IMR-90 (cell line): ENCODE data around the gene MLX. TPM values are rescaled to one million over a fixed set of nuclear protein-coding genes. Genes with fewer than 3 reads are reported as not detected.

ENCODE experiments used
- ATAC-seq: fragments of 200-7000 bp; cut with Tn5 transposase; 2 replicates; pipeline ENCODE4 v1.9.1; 2020; ENCODE audit warnings: low read depth, mild to moderate bottlenecking, moderate library complexity
- BruUV-seq: library from RNA; stranded (reverse); fragments of 400-500 nt; replicated peaks from 2 replicates; lab custom pipeline; 2021; lab: Mats Ljungman, UMichigan
- CTCF ChIA-PET: fragments of 300-600 bp; formaldehyde crosslinking; extraction: SDS; loops from one replicate; lab custom pipeline; 2021; ENCODE audit warnings: antibody characterized with exemption; lab: Yijun Ruan, JAX
- POLR2A ChIA-PET: fragments of 300-600 bp; sonication (Branson Sonifier 250); formaldehyde crosslinking; loops from one replicate; lab custom pipeline; 2022; ENCODE audit warnings: antibody characterized with exemption; ENCODE audit not compliant: unreplicated experiment; lab: Charles Lee
- DNase-seq: peaks from one replicate; pipeline ENCODE4 v3.0.0; 2013
- H2AFZ ChIP-seq: replicated peaks from 2 replicates; pipeline ENCODE3; 2013; ENCODE audit warnings: low read length, mild to moderate bottlenecking; ENCODE audit not compliant: poor library complexity
- H2AK5ac ChIP-seq: 2 replicates; pipeline ENCODE4 v1.6.1; 2013; ENCODE audit warnings: low read depth, low read length, inconsistent platforms
- H2AK9ac ChIP-seq: replicated peaks from 2 replicates; pipeline ENCODE3; 2013; ENCODE audit warnings: mild to moderate bottlenecking, low read depth, low read length, moderate library complexity; ENCODE audit not compliant: poor library complexity
- H2BK120ac ChIP-seq: 2 replicates; pipeline ENCODE4 v1.6.1; 2013; ENCODE audit warnings: low read depth, low read length, inconsistent platforms
- H2BK15ac ChIP-seq: 3 replicates; pipeline ENCODE4 v1.6.1; 2013; ENCODE audit warnings: low read depth, low read length, inconsistent platforms
- H2BK20ac ChIP-seq: 2 replicates; pipeline ENCODE4 v1.6.1; 2013; ENCODE audit warnings: low read depth, mild to moderate bottlenecking, inconsistent platforms, low read length, moderate library complexity
- H2BK5ac ChIP-seq: 2 replicates; pipeline ENCODE4 v1.6.1; 2013; ENCODE audit warnings: mild to moderate bottlenecking, low read depth, low read length, inconsistent platforms; ENCODE audit not compliant: poor library complexity, severe bottlenecking
- H3K14ac ChIP-seq: replicated peaks from 2 replicates; pipeline ENCODE4 v1.6.1; 2013; ENCODE audit warnings: low read depth, low read length, inconsistent platforms
- H3K18ac ChIP-seq: 2 replicates; pipeline ENCODE4 v1.6.1; 2013; ENCODE audit warnings: low read depth, low read length, control low read depth
- H3K23ac ChIP-seq: 2 replicates; pipeline ENCODE4 v1.6.1; 2013; ENCODE audit warnings: low read depth, low read length, inconsistent platforms
- H3K27ac ChIP-seq: 2 replicates; pipeline ENCODE4 v1.5.1; 2013; ENCODE audit warnings: mild to moderate bottlenecking, control low read depth, low read length; ENCODE audit not compliant: insufficient read depth
- H3K27me3 ChIP-seq: 2 replicates; pipeline ENCODE4 v1.6.1; 2013; ENCODE audit warnings: low read length; ENCODE audit not compliant: control insufficient read depth, insufficient read depth
- H3K36me3 ChIP-seq: 2 replicates; pipeline ENCODE4 v1.6.1; 2013; ENCODE audit warnings: low read length, mixed read lengths; ENCODE audit not compliant: control insufficient read depth, insufficient read depth
- H3K4ac ChIP-seq: 2 replicates; pipeline ENCODE4 v1.6.1; 2013; ENCODE audit warnings: low read depth, low read length, inconsistent platforms
- H3K4me1 ChIP-seq: 2 replicates; pipeline ENCODE4 v1.6.1; 2013; ENCODE audit warnings: low read length, mixed read lengths; ENCODE audit not compliant: control insufficient read depth, insufficient read depth
- H3K4me2 ChIP-seq: 2 replicates; pipeline ENCODE4 v1.6.1; 2013; ENCODE audit warnings: low read depth, mild to moderate bottlenecking, control low read depth, low read length, moderate library complexity
- H3K4me3 ChIP-seq: 2 replicates; pipeline ENCODE4 v1.5.1; 2013; ENCODE audit warnings: low read depth, mild to moderate bottlenecking, control low read depth, low read length, moderate library complexity; ENCODE audit not compliant: insufficient read depth
- H3K56ac ChIP-seq: 2 replicates; pipeline ENCODE4 v1.6.1; 2013; ENCODE audit warnings: low read length, inconsistent platforms; ENCODE audit not compliant: insufficient read depth; ENCODE audit errors: extremely low read depth
- H3K79me1 ChIP-seq, 2 experiments: 2 replicates each; pipeline ENCODE4 v1.6.1; 2013; ENCODE audit warnings: low read length in 2 of 2, inconsistent platforms in 1 of 2, low read depth in 1 of 2
- H3K9ac ChIP-seq: 2 replicates; pipeline ENCODE4 v1.6.1; 2013; ENCODE audit warnings: low read depth, low read length, control low read depth
- H3K9me1 ChIP-seq: 2 replicates; pipeline ENCODE4 v1.6.1; 2013; ENCODE audit warnings: low read length, inconsistent platforms; ENCODE audit not compliant: insufficient read depth
- H3K9me3 ChIP-seq: 2 replicates; pipeline ENCODE4 v1.6.1; 2013; ENCODE audit warnings: low read length; ENCODE audit not compliant: control insufficient read depth, insufficient read depth
- H4K20me1 ChIP-seq: 2 replicates; pipeline ENCODE4 v1.6.1; 2013; ENCODE audit warnings: low read length, inconsistent platforms; ENCODE audit not compliant: insufficient read depth
- H4K5ac ChIP-seq: 2 replicates; pipeline ENCODE4 v1.6.1; 2013; ENCODE audit warnings: mild to moderate bottlenecking, low read depth, low read length, control low read depth
- H4K8ac ChIP-seq, 2 experiments: 2 replicates each; pipeline ENCODE4 v1.6.1; 2013; ENCODE audit warnings: low read depth in 2 of 2, low read length in 2 of 2, control low read depth in 1 of 2, inconsistent platforms in 1 of 2
- H4K91ac ChIP-seq: 2 replicates; pipeline ENCODE4 v1.6.1; 2013; ENCODE audit warnings: low read depth, low read length, inconsistent platforms; ENCODE audit not compliant: insufficient read depth
- CEBPB ChIP-seq: IDR thresholded peaks from 2 replicates; pipeline ENCODE4 v1.6.1; 2012; ENCODE audit warnings: low read depth, low read length, improper control_type of control experiment
- CHD1 ChIP-seq: IDR thresholded peaks from 2 replicates; pipeline ENCODE4 v1.6.1; 2012; ENCODE audit warnings: low read depth, low read length, improper control_type of control experiment
- FOS ChIP-seq: fragments of 150-350 bp; IDR thresholded peaks from 2 replicates; pipeline ENCODE4 v1.6.1; 2016; ENCODE audit warnings: low read depth, low read length
- MAFK ChIP-seq: IDR thresholded peaks from 2 replicates; pipeline ENCODE4 v1.6.1; 2012; ENCODE audit warnings: low read depth, low read length, improper control_type of control experiment
- MXI1 ChIP-seq: IDR thresholded peaks from 2 replicates; pipeline ENCODE4 v1.6.1; 2012; ENCODE audit warnings: low read depth, mild to moderate bottlenecking, low read length, moderate library complexity, borderline replicate concordance
- POLR2A ChIP-seq: IDR thresholded peaks from 2 replicates; pipeline ENCODE4 v1.6.1; 2012; ENCODE audit warnings: mild to moderate bottlenecking, low read depth, low read length
- RCOR1 ChIP-seq: IDR thresholded peaks from 2 replicates; pipeline ENCODE4 v1.6.1; 2012; ENCODE audit warnings: mild to moderate bottlenecking, low read length, improper control_type of control experiment; ENCODE audit not compliant: insufficient replicate concordance
- SMC3 ChIP-seq: fragments of 150-350 bp; IDR thresholded peaks from 2 replicates; pipeline ENCODE4 v1.6.1; 2016; ENCODE audit warnings: low read depth, mild to moderate bottlenecking, antibody characterized with exemption, low read length, moderate library complexity
- WGBS, 2 experiments: methylation state at CpG; one replicate each; pipeline versions ENCODE4 v1.1.5 to v1.1.7; 2013; ENCODE audit warnings: missing lambda C conversion rate in 2 of 2; ENCODE audit not compliant: insufficient read length in 1 of 2; ENCODE audit errors: extremely low coverage in 2 of 2; 5-methylcytosine and 5-hydroxymethylcytosine counted together
- dilution Hi-C: fragments of 300-500 bp; cut with HindIII; formaldehyde crosslinking; loops from one replicate; pipeline ENCODE4 v1.14.3; 2018; ENCODE audit warnings: low sequenced_read_pairs; ENCODE audit not compliant: unreplicated experiment
- in situ Hi-C: fragments of 300-500 bp; cut with MboI; formaldehyde crosslinking; loops from 3 replicates; pipeline ENCODE4 v1.14.3; 2019; ENCODE audit warnings: low sequenced_read_pairs, inconsistent platforms, mixed read lengths
- intact Hi-C: fragments of 100-400 bp; cut with micrococcal nuclease; formaldehyde crosslinking; loops from 2 replicates; pipeline ENCODE4 v1.10.0; 2022
- polyA plus RNA-seq, 3 experiments: library from polyadenylated mRNA; depleted of rRNA; stranded (reverse); fragments of >200 nt; gene quantifications; 2 replicates each; pipeline ENCODE4 v1.2.3, GENCODE V29; 2012; ENCODE audit warnings: low replicate concordance in 1 of 3
- total RNA-seq: library from RNA; depleted of rRNA; stranded (reverse); fragments of >200 nt; gene quantifications from 2 replicates; pipeline ENCODE4 v1.2.3, GENCODE V29; 2012
- TF ChIP-seq, protein P1 (sequence below): fragments of 150-350 bp; IDR thresholded peaks from 2 replicates; pipeline ENCODE4 v1.6.1; 2016; ENCODE audit warnings: low read depth, mild to moderate bottlenecking, low read length, moderate library complexity, borderline replicate concordance
- TF ChIP-seq, protein P2 (sequence below): fragments of 150-350 bp; IDR thresholded peaks from 2 replicates; pipeline ENCODE4 v1.6.1; 2017; ENCODE audit warnings: mild to moderate bottlenecking, antibody characterized with exemption, low read length, low read depth

The MLX gene
- total and polyA plus RNA-seq, 2 of the 4 experiments (the other 2 are of a cell fraction), result 37.8 to 45.6 TPM

GRCh38 chr17:42591411-42591810 lies 24.5 kb downstream of the MLX start:
- Histone ChIP-seq H3K36me3 (peaks cover 39% of the 10 kb centered on the region), H2BK5ac (no peak overlapping the region), H3K9me1 (no peaks in the 10 kb centered on the region; the same call in 1 of the 2 replicates), H3K9ac (no peak overlapping the region), H2AK5ac (no peak overlapping the region), H3K23ac (no peak overlapping the region), H2AFZ (no peak overlapping the region), H2BK15ac (no peak overlapping the region), H3K4ac (no peak overlapping the region), H3K27ac (no peak overlapping the region), H3K14ac (no peak overlapping the region), H3K27me3 (no peaks in the 10 kb centered on the region), H4K8ac (no peak overlapping the region), H2BK120ac (no peak overlapping the region), H3K18ac (no peak overlapping the region), H4K91ac (no peak overlapping the region), H3K4me2 (no peak overlapping the region), H3K56ac (no peak overlapping the region), H4K5ac (no peak overlapping the region), H4K20me1 (peaks cover 15% of the 10 kb centered on the region; the same call in 1 of the 2 replicates), H2AK9ac (no peak overlapping the region), H2BK20ac (no peak overlapping the region), H3K4me3 (no peak overlapping the region), H3K4me1 (no peaks in the 10 kb centered on the region), H3K9me3 (no peaks in the 10 kb centered on the region), H3K79me1 (peaks cover 0 to 34% of the 10 kb centered on the region in 2 experiments; a peak in 3 of 4 replicates)
- TF ChIP-seq POLR2A (no peak), CHD1 (no peak), FOS (no peak), CEBPB (no peak), MAFK (no peak), SMC3 (no peak), MXI1 (no peak), RCOR1 (no peak)
- TF ChIP-seq, protein P1, sequence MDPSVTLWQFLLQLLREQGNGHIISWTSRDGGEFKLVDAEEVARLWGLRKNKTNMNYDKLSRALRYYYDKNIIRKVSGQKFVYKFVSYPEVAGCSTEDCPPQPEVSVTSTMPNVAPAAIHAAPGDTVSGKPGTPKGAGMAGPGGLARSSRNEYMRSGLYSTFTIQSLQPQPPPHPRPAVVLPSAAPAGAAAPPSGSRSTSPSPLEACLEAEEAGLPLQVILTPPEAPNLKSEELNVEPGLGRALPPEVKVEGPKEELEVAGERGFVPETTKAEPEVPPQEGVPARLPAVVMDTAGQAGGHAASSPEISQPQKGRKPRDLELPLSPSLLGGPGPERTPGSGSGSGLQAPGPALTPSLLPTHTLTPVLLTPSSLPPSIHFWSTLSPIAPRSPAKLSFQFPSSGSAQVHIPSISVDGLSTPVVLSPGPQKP, result no peak
- TF ChIP-seq, protein P2, sequence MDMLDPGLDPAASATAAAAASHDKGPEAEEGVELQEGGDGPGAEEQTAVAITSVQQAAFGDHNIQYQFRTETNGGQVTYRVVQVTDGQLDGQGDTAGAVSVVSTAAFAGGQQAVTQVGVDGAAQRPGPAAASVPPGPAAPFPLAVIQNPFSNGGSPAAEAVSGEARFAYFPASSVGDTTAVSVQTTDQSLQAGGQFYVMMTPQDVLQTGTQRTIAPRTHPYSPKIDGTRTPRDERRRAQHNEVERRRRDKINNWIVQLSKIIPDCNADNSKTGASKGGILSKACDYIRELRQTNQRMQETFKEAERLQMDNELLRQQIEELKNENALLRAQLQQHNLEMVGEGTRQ, result no peak
- intact Hi-C loops, result no loop called here
- ChIA-PET POLR2A (no interaction called here), CTCF (interaction anchor here (0.7 kb wide), 1 partner anchor 13 kb away, joined by 3 read pairs; no protein-coding TSS in a partner anchor)
- ATAC-seq (no peak), DNase-seq (no peak)
- dilution Hi-C loops, result no loop called here
- in situ Hi-C loops, result no loop called here
- BruUV-seq, result no TSS peak
- WGBS, 2 experiments, result 93% methylated on average over 3 of the region's 9 CpGs; no CpG with 5 or more reads in 1 of the 2 experiments
